Heart right ventricle (tissue), 16 donors: ENCODE measurements around the gene BIVM. TPM values are rescaled to one million over a fixed set of nuclear protein-coding genes. Genes with fewer than 3 reads are reported as not detected.

Experiments used
- ATAC-seq, 8 donors: fragments of 200-7000 bp; cut with Tn5 transposase; one replicate each; pipeline ENCODE4 v1.9.1; 2020; ENCODE audit warnings: mild to moderate bottlenecking in 8 of 8, moderate library complexity in 8 of 8, moderate number of reproducible peaks in 1 of 8
- DNase-seq, 2 donors: peaks; one replicate each; pipeline ENCODE4 v3.0.0-alpha.2; 2020
- H3K27ac ChIP-seq, 10 donors: fragments of 200-600 bp; sonication (generic) in 2 of 10; one replicate each; pipeline versions ENCODE4 v1.5.0 to v1.8.0; 2020 to 2022; ENCODE audit warnings: mild to moderate bottlenecking in 3 of 10
- H3K27me3 ChIP-seq, 7 donors: fragments of 200-600 bp; one replicate each; pipeline ENCODE4 v1.8.0; 2021 to 2022; ENCODE audit warnings: mild to moderate bottlenecking in 2 of 7
- H3K36me3 ChIP-seq, 9 donors: fragments of 200-600 bp; sonication (generic) in 1 of 9; one replicate each; pipeline versions ENCODE4 v1.5.0 to v1.8.0; 2020 to 2022; ENCODE audit warnings: mild to moderate bottlenecking in 2 of 9
- H3K4me1 ChIP-seq, 9 donors: fragments of 200-600 bp; sonication (generic) in 1 of 9; one replicate each; pipeline versions ENCODE4 v1.5.0 to v1.8.0; 2020 to 2022; ENCODE audit warnings: mild to moderate bottlenecking in 4 of 9
- H3K4me3 ChIP-seq, 10 donors: fragments of 200-600 bp; sonication (generic) in 2 of 10; one replicate each; pipeline versions ENCODE4 v1.5.0 to v1.8.0; 2020 to 2022; ENCODE audit warnings: mild to moderate bottlenecking in 7 of 10, moderate library complexity in 2 of 10
- H3K9me3 ChIP-seq, 11 donors: fragments of 200-600 bp in 10 of 11; sonication (generic) in 2 of 11; one replicate each; pipeline versions ENCODE4 v1.5.0 to v1.8.0; 2013 to 2022; ENCODE audit warnings: mild to moderate bottlenecking in 2 of 11, control low read depth in 1 of 11, moderate library complexity in 1 of 11
- CTCF ChIP-seq, 9 donors: fragments of 200-600 bp; sonication (generic) in 2 of 9; IDR thresholded peaks; one replicate each; pipeline versions ENCODE4 v1.5.0 to v1.8.0; 2021 to 2022; ENCODE audit warnings: antibody characterized with exemption in 9 of 9, mild to moderate bottlenecking in 5 of 9, moderate library complexity in 1 of 9
- WGBS, 2 donors: extraction: QIAGEN DNeasy Blood & Tissue Kit; methylation state at CpG; one replicate each; pipeline ENCODE4 v1.1.7; 2013; ENCODE audit warnings: inconsistent platforms in 1 of 2; 5-methylcytosine and 5-hydroxymethylcytosine counted together
- intact Hi-C, 10 donors: fragments of 100-400 bp; cut with DNase I; formaldehyde crosslinking; loops; one replicate each; pipeline versions ENCODE4 v1.11.1 to v1.14.2; 2022
- polyA plus RNA-seq, 2 donors: library from polyadenylated mRNA; stranded (reverse); fragments of 200-250 nt; gene quantifications; one replicate each; pipeline ENCODE4 v1.2.3, GENCODE V29; 2013
- total RNA-seq, 10 donors: library from RNA; stranded (reverse); fragmentation: NEBNext Ultra II Directional in 3 of 10; extraction: Animal tissue kit (Norgen Biotek cat#: 25700) in 3 of 10; gene quantifications; one replicate each; pipeline versions ENCODE4 v1.2.1 to v1.2.4, GENCODE V29; 2021 to 2023
- donor health status: Arrhythmogenic right ventricular cardiomyopathy.
- donor health status: ischemic (EF 13 %, LVEDD 7.1; RV severe dilation, severe dysfunction).
- donor health status: healthy with polysubstance abuse.
- donor health status: DM: no; HTN: yes; CAD: no.
- donor health status: DM: no; HTN: no; CAD: no.
- donor health status: ischemic (EF 25% LVEDD 6.9; RV normal size, moderate dysfunction).
- donor health status: ischemic (EF 25% LVEDD 5.7; RV mildly dilated, moderate dysfunction).
- donor health status: healthy.
- donor health status: DM: yes; HTN: yes; CAD: no.
- donor health status: Ischemic cardiomyopathy.
- donor health status: ischemic (EF 35%, LVEDD 5.7; RV mildly dilated, moderate dysfunction).
- donor health status: nonischemic (EF 11% LVEDD 7.7; RV severe dilation, severe dysfunction).
- donor health status: DM: yes; HTN: yes; CAD: no.
- donor health status: PGD.
- donor health status: ischemic (EF 29% LVEDD 5.4; RV normal size, mild dysfunction).
- donor health status: nonischemic (EF 23%, LVEDD 6.1; RV moderate dilation, normal function).

The BIVM gene
- total and polyA plus RNA-seq, 12 donors: 6.7 to 37.3 (median 28.3) TPM

GRCh38 chr13:102815788-102816187 is 16.9 kb downstream of the BIVM start:
- intact Hi-C loops: no loop called here
- DNase-seq (no peak), ATAC-seq (no peak)
- WGBS, 2 donors: 76 to 83% methylated on average over 5 of the region's 5 CpGs
- no peak for TF ChIP-seq CTCF (IDR thresholded peaks at IDR 0.05)
- Histone ChIP-seq H3K4me1 (peaks cover 0 to 32% (median 11%) of the 10 kb centered on the region in 9 donors), H3K27me3 (no peaks in the 10 kb centered on the region), H3K9me3 (peaks cover 0 to 14% (median 4%) of the 10 kb centered on the region in 11 donors), H3K27ac (no peak overlapping the region), H3K4me3 (no peak overlapping the region), H3K36me3 (peaks cover 0 to 78% (median 11%) of the 10 kb centered on the region in 9 donors)

- TF ChIP-seq CTCF (IDR thresholded peaks at IDR 0.05): no peak
- Histone ChIP-seq H3K36me3 (peaks cover 0 to 78% (median 13%) of the 10 kb centered on the region in 9 donors), H3K4me3 (no peak overlapping the region), H3K4me1 (peaks cover 0 to 32% (median 11%) of the 10 kb centered on the region in 9 donors), H3K27ac (no peak overlapping the region), H3K27me3 (no peaks in the 10 kb centered on the region), H3K9me3 (peaks cover 0 to 5% (median 0%) of the 10 kb centered on the region in 11 donors)
- intact Hi-C loops: no loop called here
- DNase-seq: no peak
- no peak for ATAC-seq
- WGBS, 2 donors: 93% methylated on average over 4 of the region's 4 CpGs
Observed at GRCh38 chr13:102816708-102817107, 17.8 kb downstream of the BIVM start.

GRCh38 chr13:102817241-102817640 is 18.3 kb downstream of the BIVM start:
- Histone ChIP-seq H3K36me3 (peaks cover 0 to 78% (median 15%) of the 10 kb centered on the region in 9 donors), H3K27me3 (no peaks in the 10 kb centered on the region), H3K27ac (no peak overlapping the region), H3K9me3 (no peaks in the 10 kb centered on the region), H3K4me1 (peaks cover 0 to 32% (median 11%) of the 10 kb centered on the region in 9 donors), H3K4me3 (no peak overlapping the region)
- no peak for TF ChIP-seq CTCF (IDR thresholded peaks at IDR 0.05)
- ATAC-seq (no peak), DNase-seq (no peak)
- intact Hi-C loops: no loop called here
- WGBS, 2 donors: 63 to 68% methylated on average over 1 of the region's 1 CpG

- ATAC-seq (no peak), DNase-seq (no peak)
- Histone ChIP-seq H3K4me1 (peaks cover 0 to 26% (median 8%) of the 10 kb centered on the region in 9 donors), H3K36me3 (peaks cover 0 to 83% (median 22%) of the 10 kb centered on the region in 9 donors), H3K4me3 (no peak overlapping the region), H3K27ac (no peak overlapping the region), H3K9me3 (no peaks in the 10 kb centered on the region), H3K27me3 (no peaks in the 10 kb centered on the region)
- intact Hi-C loops: no loop called here
- no peak for TF ChIP-seq CTCF (IDR thresholded peaks at IDR 0.05)
Observed at GRCh38 chr13:102817907-102818306, 19.0 kb downstream of the BIVM start.
